MM.1S (cell line): ENCODE data around the gene ARID3C.

Source experiments
- DNase-seq: peaks from one replicate; pipeline ENCODE4 v3.0.0-alpha.2; 2015
- H2AFZ ChIP-seq: fragments of 300-600 bp; sonication (generic); 2 replicates; pipeline ENCODE4 v1.6.0; 2016; ENCODE audit warnings: antibody characterized with exemption, low read length
- H3F3A ChIP-seq: fragments of 300-600 bp; sonication (generic); 2 replicates; pipeline ENCODE4 v1.6.1; 2016; ENCODE audit warnings: mild to moderate bottlenecking, antibody characterized with exemption, low read length, moderate library complexity, mixed read lengths; ENCODE audit not compliant: insufficient read depth
- H3K27ac ChIP-seq: fragments of 300-600 bp; sonication (generic); 2 replicates; pipeline ENCODE4 v1.5.1; 2016; ENCODE audit warnings: mild to moderate bottlenecking, low read length
- H3K27me3 ChIP-seq: fragments of 300-600 bp; sonication (generic); replicated peaks from 2 replicates; pipeline ENCODE4 v1.6.0; 2016; ENCODE audit warnings: low read length; ENCODE audit not compliant: insufficient read depth
- H3K36me3 ChIP-seq: fragments of 300-600 bp; sonication (generic); replicated peaks from 2 replicates; pipeline ENCODE4 v1.6.1; 2016; ENCODE audit warnings: mild to moderate bottlenecking, low read length, mixed read lengths; ENCODE audit not compliant: insufficient read depth
- H3K4me1 ChIP-seq: fragments of 300-600 bp; sonication (generic); 2 replicates; pipeline ENCODE4 v1.6.1; 2016; ENCODE audit warnings: low read length, mixed read lengths
- H3K4me2 ChIP-seq: fragments of 300-600 bp; sonication (generic); 2 replicates; pipeline ENCODE4 v1.6.0; 2016; ENCODE audit warnings: low read depth, low read length
- H3K4me3 ChIP-seq: fragments of 300-600 bp; sonication (generic); 2 replicates; pipeline ENCODE4 v1.5.1; 2016; ENCODE audit warnings: low read length, mixed read lengths
- H3K79me2 ChIP-seq: fragments of 300-600 bp; sonication (generic); 2 replicates; pipeline ENCODE4 v1.6.1; 2016; ENCODE audit warnings: mixed run types, low read length, mixed read lengths
- H3K9ac ChIP-seq: fragments of 300-600 bp; sonication (generic); 2 replicates; pipeline ENCODE4 v1.6.1; 2016; ENCODE audit warnings: low read length, mixed read lengths
- H3K9me2 ChIP-seq: fragments of 300-600 bp; sonication (generic); replicated peaks from 2 replicates; pipeline ENCODE4 v1.6.1; 2016; ENCODE audit warnings: mild to moderate bottlenecking, low read length, mixed read lengths; ENCODE audit not compliant: insufficient read depth
- H3K9me3 ChIP-seq: fragments of 300-600 bp; sonication (generic); replicated peaks from 2 replicates; pipeline ENCODE4 v1.6.1; 2016; ENCODE audit warnings: mild to moderate bottlenecking, low read length, mixed read lengths; ENCODE audit not compliant: insufficient read depth
- H4K20me1 ChIP-seq: fragments of 300-600 bp; sonication (generic); 2 replicates; pipeline ENCODE4 v1.6.1; 2016; ENCODE audit warnings: mild to moderate bottlenecking, low read length, moderate library complexity, mixed read lengths; ENCODE audit not compliant: insufficient read depth
- CTCF ChIP-seq: fragments of 300-600 bp; sonication (generic); IDR thresholded peaks from 2 replicates; pipeline ENCODE4 v1.5.1; 2016; ENCODE audit warnings: antibody characterized with exemption, low read length, mixed read lengths
- EZH2 ChIP-seq: fragments of 300-600 bp; sonication (generic); optimal IDR thresholded peaks from 2 replicates; pipeline ENCODE3; 2017; ENCODE audit warnings: low read depth, mild to moderate bottlenecking, antibody characterized with exemption, low read length, mixed read lengths
- EZH2phosphoT487 ChIP-seq: fragments of 300-600 bp; sonication (generic); IDR thresholded peaks from 2 replicates; pipeline ENCODE4 v1.6.1; 2018; ENCODE audit warnings: antibody characterized with exemption, low read length

The ARID3C gene

GRCh38 chr9:34633166-34633565 lies 4.3 kb upstream of the ARID3C start:
- peaks cover 7% of the 10 kb centered on the region; the same call in 1 of the 2 replicates for H3F3A ChIP-seq
- DNase-seq = no peak
- TF ChIP-seq EZH2phosphoT487 (no peak), EZH2 (no peak)
- H2AFZ ChIP-seq = no peak overlapping the region
- no peak overlapping the region for H3K27ac ChIP-seq
- H3K4me3 ChIP-seq = no peak overlapping the region
- H3K9ac ChIP-seq = no peak overlapping the region
- no peaks in the 10 kb centered on the region for H3K9me3 ChIP-seq
- peaks cover 29% of the 10 kb centered on the region for H3K27me3 ChIP-seq
- H3K79me2 ChIP-seq = peaks cover 25% of the 10 kb centered on the region
- 0 out of 2 replicates have a peak, but pooled peaks cover 4% of the 10 kb centered on the region for H3K4me1 ChIP-seq
- H3K36me3 ChIP-seq = no peaks in the 10 kb centered on the region
- H3K9me2 ChIP-seq = no peaks in the 10 kb centered on the region
- H3K4me2 ChIP-seq = no peak overlapping the region
- no peaks in the 10 kb centered on the region for H4K20me1 ChIP-seq

GRCh38 chr9:34630402-34631154 lies 1.7 kb upstream of the ARID3C start:
- no peak for DNase-seq
- no peaks in the 10 kb centered on the region for H4K20me1 ChIP-seq
- H3K27me3 ChIP-seq = peaks cover 55% of the 10 kb centered on the region
- TF ChIP-seq CTCF (no peak), EZH2phosphoT487 (no peak), EZH2 (no peak)
- no peak overlapping the region for H3K27ac ChIP-seq
- no peaks in the 10 kb centered on the region for H3K36me3 ChIP-seq
- peaks cover 5% of the 10 kb centered on the region for H3K79me2 ChIP-seq
- no peak overlapping the region for H2AFZ ChIP-seq
- H3K4me2 ChIP-seq = no peak overlapping the region
- H3K9me3 ChIP-seq = no peaks in the 10 kb centered on the region
- no peaks in the 10 kb centered on the region for H3K9me2 ChIP-seq
- no peak overlapping the region for H3K9ac ChIP-seq
- 0 out of 2 replicates have a peak, but pooled peaks cover 4% of the 10 kb centered on the region for H3K4me1 ChIP-seq
- H3F3A ChIP-seq = peaks cover 7% of the 10 kb centered on the region; the same call in 1 of the 2 replicates
- no peak overlapping the region for H3K4me3 ChIP-seq

- TF ChIP-seq EZH2 = no peak
- no peak for TF ChIP-seq CTCF
- no peak for TF ChIP-seq EZH2phosphoT487
- peak overlapping the region; percentile 81 for H3K4me2 ChIP-seq
- peaks cover 66% of the 10 kb centered on the region for H3K27me3 ChIP-seq
- H3K36me3 ChIP-seq = no peaks in the 10 kb centered on the region
- H3K4me1 ChIP-seq = 0 out of 2 replicates have a peak, but pooled peaks cover 4% of the 10 kb centered on the region
- H3K9me2 ChIP-seq = no peaks in the 10 kb centered on the region
- no peak overlapping the region for H3K9ac ChIP-seq
- no peak overlapping the region for H2AFZ ChIP-seq
- no peak for DNase-seq
- H3K27ac ChIP-seq = no peak overlapping the region
- no peaks in the 10 kb centered on the region for H4K20me1 ChIP-seq
- H3F3A ChIP-seq = peaks cover 4% of the 10 kb centered on the region; the same call in 1 of the 2 replicates
- H3K4me3 ChIP-seq = 0 out of 2 replicates have a peak overlapping the region, but pooled peaks have one; percentile 43
- H3K9me3 ChIP-seq = no peaks in the 10 kb centered on the region
- H3K79me2 ChIP-seq = no peaks in the 10 kb centered on the region
These were observed 584 bp upstream of the ARID3C start for GRCh38 chr9:34629491-34629808.
